GM18868 (cell line): ENCODE data around the gene DNM3.

Experiments used
- ATAC-seq: cut with Tn5 transposase; IDR thresholded peaks from one replicate; pipeline ENCODE4 v1.9.1; 2021; ENCODE audit warnings: mild to moderate bottlenecking, moderate library complexity; ENCODE audit not compliant: unreplicated experiment

The DNM3 gene

DNA sequence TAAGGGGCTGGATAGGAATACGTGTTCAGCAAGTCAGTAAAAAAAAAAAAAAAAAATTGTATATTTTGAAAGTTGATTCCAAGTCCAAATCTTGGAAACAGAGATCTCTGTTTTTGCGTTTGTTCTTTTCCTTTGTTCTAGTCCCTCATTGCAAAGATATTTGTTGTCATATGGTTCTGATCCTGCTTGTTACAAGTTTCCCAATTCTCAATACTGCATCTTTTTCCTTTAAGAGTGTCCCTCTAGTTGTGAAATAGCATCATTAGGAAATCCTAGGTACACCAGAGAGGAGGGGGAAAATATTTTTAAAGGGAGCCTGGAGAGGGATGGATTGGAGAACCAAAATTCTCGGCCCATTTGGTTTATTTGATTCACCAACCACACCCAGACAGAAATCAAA is 426.9 kb downstream of the DNM3 start:
- ATAC-seq = no peak

DNA sequence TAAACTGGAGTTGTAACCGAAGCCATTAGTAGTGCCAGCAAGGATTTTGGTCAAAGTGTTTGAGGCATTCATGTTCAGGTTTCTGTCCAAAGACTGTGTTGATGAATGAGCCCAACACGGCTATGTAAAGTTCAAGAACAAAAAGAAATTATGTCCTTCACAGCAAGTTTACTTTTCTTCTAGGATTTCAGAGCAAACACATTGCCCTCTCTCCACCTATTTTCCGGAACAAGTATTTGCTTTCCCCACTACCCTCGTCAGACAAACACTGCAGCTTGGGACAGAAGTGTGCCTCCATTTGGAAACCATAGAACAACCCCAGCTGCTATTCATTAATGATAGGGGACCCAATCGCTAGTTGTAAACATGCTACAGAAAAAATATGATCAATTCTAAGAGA is 427.8 kb downstream of the DNM3 start:
- ATAC-seq = no peak

DNA sequence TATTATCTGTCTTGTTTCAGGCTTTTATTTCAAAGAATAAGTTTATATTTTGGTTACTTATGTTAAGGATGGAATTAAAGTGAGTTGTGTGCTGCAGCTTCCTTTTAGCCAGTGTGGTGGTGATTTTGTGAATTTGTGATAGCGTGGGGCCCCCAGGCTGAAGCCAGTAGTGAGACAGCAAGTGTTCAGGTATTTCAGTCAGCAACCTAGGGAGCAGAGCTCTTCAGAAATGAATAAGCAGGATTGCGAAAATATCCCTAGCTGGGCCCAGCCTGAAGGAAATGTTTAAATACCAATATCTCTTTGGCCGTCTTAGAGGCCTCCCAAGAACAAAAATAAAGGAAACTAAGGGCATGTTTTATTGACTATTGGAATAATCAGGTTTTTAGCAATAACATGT is 428.3 kb downstream of the DNM3 start:
- ATAC-seq = no peak

DNA sequence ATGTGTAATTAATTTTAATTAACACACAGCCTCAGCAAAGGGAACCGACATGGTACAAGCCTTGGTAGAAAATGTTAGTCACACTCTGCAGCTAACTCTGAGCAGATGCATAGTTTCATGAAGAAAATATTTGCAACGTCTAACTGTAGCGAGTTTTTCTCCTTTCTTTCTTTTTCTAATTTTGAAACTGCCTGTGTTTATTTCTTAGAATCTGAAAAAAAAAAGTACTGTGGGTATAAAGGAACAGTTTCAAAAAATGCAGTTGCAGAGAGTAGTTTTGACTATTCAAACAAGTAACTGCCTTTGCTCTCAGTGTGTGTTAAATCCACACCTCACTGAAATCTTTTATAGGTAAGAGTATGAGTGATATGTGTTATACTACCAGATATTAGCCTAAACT is 429.3 kb downstream of the DNM3 start:
- ATAC-seq = no peak

DNA sequence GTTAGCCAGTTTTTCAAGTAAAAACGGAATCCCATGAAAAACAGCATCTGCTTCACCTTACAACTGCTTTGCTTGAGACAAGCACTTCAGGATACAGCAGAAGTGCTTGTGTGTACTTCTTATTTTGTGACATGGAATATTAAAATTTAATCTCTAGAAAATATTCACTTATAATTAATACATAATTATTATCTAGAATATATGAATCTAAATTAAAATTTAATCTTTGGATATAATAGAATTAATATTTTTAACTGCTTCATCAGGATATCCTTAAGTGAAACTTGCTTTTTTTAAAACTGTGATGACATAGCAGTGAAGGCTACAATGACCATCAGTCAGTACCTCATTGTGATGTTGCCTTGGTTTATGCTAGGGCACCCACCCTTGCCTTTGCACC is 430.8 kb downstream of the DNM3 start:
- ATAC-seq = no peak

DNA sequence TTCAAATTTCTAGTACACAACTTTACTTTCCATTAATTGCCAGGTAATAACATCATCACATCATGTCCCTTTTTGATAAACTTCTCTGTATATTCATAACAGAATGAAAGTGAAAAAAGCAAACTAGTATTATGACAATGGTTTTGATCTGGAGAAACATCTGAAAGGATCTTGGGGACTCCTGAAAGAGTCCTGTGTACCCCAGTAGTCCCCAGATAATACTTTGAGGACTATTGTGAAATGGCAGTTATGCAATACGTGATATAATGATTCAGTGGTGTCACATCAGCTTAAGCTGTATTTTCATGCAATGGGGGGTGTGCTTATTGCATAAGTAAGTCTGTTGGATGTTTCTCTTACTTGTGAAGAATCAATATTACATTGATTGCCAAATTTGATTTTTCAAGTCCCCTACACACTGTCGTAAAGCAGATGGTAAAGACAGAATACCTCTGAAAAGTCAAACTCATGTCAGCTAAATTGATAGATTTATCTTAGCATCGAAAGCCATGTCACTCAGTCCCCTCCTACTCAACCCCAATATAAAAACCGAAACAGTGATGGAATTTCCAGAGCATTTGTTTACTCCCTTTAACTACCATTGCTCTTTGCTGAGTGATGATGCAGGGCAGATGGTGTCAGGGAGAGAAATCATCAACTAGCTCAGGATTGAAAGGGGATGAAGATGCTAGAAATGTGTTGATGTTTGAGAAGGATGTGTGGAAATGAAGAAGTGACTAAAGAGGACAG is 432.5 kb downstream of the DNM3 start:
- no peak for ATAC-seq

DNA sequence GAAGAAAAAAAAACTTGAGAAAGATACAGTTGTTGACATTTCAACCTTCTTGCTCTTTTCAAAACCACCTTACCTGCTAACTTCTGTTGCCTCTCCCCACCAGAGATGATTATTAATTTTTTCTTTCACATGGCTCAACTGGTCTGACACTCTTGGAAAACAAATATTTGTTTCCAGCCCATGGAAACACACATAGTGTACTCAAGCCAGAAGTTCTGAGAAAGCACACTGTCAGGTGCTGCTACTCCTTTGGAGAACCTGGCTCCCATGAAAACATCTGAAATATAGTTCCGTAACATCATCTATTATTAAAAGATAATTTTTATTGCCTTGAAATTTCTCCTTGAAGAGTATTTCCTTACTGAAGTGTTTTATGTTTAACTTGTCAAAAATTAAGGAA is 434.2 kb downstream of the DNM3 start:
- ATAC-seq = no peak

DNA sequence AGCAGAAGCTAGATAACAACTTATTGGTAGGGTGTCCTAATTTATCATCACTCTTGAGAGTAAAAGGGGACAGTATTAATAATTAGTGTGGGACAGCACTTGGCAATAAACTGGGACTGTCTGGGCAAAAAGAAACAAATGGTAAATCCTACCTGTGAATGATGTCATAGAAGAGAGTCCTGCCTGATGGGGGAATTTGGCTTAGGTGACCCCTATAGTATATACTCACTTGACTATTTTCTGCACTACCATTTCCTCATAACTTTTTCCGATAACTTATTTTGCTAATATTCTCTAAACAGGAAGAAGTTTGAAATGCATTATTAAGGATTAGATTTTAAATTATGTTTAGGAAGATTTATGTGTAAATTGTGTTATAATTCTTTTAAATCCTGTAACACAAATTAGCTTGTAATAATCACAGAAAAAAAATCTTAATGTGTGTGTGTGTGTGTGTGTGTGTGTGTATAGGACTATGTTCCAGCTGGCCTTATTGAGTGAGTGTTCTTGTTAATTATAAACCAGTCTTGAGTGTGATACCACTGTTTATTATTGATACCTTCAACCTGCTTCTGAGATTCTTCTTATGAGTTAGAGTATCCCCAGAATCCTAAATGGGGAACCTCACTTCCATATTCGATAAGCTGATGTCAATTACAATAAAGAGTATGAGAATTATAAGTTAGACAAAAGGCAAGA is 435.0 kb downstream of the DNM3 start:
- no peak for ATAC-seq

DNA sequence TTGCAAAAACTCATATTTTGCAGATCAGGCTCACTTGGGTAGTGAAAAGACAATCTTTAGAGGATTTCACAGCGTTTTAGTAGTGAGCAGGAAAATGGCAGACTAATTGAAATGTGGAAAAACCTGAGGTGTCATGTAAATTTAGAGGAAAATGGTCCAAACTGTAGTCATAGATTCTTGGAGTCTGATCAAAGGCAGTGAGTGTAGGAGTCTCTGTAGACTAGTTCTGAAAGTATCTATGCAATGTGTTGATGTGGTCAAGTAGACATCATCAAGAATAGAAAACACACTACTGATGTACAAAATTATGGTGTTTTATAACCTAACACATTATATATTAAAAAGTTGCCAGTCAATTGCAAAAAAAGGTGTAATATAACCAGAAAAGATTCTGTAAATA is 436.0 kb downstream of the DNM3 start:
- ATAC-seq = no peak

DNA sequence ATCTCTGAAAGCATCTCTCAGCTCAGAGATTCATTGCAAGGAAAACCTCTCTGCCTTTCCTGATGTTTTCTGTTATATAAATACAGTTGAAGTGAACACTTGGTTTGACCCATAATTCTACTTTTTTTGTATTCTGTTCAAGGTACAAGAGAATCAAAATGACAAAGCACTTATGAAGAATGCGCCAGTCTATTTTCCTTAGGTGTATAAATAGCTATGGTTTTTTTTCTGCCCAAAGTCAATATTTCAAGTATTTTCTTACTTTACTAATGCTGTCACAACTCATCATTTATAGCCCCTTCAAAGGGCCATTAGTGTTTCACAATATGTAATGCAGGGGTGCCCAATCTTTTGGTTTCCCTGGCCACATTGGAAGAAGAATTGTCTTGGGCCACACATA is 436.7 kb downstream of the DNM3 start:
- ATAC-seq = no peak

DNA sequence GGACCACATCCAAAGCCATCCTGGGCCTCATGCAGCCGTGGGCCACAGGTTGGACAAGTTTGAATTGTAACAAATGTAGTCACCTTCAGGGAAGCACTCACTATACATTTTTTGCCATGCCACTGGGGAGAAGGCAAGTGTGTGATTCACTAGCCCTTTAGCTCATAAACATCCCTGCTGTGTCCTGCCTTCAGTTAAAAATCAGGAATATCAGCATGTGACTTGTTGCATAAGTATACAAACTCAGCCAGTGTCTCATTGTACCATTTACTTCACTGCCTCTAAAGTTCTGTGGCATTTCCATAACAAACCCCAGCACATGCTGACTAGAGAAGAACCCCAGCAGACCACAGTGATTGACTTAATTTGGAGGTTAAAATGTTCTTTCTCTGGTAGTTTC is 437.2 kb downstream of the DNM3 start:
- no peak for ATAC-seq

DNA sequence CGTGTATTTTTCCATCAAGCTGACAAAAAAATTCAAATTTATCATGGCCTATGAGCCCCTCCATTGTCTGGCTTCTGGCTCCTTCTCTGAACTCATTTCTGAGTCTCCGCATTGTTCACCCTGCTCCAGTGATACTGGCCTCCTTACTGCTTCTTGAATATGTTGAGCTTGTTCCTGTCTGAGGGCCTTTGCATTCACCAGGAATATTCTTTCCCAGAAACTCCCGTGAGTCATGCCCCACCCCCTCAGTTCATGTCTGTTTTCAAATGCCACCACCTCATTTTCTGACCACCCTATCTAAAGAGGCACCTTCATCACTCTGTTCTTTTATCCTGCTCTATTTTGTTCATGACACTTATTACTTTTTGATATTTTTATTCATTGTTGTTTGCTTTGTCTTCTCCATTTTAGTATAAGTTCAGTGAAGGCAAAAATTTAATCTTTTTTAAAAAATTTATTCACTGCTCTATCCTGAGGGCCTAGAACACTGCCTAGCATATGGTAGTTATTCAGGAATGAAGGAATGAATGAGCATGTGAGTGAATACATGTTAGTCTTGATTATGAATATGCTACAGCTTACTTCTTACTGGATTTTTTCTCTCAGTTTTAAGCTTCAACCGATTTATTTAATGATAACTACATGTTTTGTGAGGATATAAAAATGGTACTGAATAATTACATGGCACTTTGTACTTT is 438.8 kb downstream of the DNM3 start:
- ATAC-seq = no peak

DNA sequence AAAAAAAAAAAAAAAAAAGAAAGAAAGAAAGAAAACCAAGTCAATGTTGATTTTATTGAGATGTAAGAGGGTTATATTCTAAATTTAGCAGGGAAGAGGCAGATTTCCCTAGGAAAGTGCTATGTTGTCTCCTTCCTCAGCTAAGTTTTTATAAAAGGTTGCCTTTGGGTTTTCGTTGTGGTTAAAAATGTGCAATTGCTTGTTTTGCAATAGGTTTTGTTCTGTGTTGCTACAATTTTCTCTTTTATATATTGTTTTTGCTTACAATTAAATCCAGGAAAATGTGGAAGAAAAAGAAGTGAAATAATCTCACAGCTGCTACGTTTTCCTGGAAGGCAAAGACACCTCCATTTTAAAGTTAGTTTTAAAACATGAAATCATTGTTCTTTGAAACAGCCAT is 442.5 kb downstream of the DNM3 start:
- ATAC-seq = no peak

DNA sequence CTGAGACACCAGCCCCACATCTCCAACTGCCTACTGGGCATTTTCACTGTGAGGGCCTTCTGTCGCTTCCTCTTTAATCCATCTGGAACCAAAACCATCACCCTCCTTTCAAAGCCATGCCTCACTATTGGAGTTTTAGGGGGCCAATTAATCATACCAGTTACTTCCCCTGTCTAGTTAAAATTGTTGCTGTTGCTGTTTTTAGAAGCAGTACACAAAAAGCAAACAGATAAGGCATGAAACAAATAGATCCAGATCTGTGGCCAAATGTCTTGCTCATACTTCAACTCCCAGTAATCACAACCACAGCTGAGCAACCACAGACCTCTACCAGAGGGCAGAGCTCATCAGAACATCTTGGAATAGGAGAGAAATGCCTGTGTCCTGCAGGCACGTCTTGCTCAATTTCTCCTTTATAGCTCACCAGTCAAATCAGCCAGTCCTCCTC is 445.4 kb downstream of the DNM3 start:
- no peak for ATAC-seq

DNA sequence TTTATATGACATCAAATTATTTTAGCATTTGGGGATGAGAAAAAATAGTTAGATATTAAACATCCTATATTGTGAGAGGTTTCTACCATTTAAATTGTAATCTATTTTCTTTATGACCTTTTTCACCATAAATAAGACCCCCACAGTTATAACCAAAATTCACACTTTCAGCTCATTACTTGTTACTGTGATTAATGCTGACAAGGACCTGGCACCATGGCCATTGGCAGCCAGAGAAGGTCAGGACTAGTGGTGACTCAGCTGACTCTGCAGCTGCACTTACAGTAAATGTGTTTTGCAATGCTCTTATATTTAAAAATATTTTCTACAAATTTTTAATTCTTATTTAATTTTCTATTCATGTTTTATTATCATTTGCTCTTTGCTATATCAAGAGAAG is 445.9 kb downstream of the DNM3 start:
- no peak for ATAC-seq

DNA sequence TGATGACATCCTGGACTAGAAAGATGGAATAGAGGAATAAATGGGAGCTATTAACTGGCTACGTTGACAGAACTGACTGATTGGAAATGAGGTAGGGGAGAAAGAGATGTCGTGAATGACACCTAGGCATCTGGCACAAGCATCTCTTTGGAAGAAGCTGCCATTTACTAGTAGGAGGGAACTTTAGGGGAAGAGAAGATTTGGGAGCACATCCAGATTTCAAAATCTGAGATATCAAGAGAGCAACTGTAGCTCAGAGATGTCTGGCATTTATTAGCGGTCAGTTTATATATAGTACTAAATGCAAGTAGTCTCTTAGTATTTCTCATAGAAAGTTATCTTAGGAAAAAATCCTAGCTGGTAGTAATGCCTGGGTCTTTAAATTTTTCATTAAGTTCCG is 447.3 kb downstream of the DNM3 start:
- ATAC-seq = no peak

DNA sequence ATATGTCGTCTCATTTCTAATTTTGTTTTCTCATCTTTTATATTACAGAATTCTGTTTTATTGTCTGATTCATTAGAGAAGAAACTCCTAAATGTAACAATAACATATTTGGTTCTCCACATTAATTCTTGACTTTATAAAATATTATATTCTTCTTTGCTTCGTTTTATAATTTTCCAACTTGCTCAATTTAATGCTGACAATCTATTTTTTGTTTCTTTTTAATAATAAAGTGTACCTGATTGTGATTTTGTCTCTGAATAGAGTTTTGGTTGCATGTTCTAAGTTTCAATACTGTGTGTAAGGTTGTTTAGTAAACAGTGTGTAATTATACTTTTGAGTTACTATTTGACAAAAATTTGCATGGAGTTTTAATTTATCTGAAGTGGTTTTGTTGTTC is 448.1 kb downstream of the DNM3 start:
- no peak for ATAC-seq

DNA sequence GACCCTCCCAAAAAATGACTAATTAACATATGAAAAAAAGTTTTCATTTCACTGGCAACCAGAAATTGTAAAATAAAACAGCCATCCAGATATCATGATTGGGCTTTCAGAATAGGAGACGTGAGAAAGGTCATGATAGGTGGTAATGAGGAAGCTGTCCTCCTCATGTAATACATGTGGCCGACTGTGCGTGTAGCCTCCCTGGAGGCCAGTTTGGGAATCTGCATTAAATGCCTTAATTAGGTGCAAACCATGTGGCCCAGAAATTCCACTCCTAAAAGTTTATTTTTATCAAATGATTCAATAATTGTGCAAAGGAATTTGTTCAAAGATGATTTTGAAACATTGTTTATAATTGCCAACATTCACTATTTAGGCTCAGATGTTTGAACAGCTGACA is 451.5 kb downstream of the DNM3 start:
- ATAC-seq = no peak

DNA sequence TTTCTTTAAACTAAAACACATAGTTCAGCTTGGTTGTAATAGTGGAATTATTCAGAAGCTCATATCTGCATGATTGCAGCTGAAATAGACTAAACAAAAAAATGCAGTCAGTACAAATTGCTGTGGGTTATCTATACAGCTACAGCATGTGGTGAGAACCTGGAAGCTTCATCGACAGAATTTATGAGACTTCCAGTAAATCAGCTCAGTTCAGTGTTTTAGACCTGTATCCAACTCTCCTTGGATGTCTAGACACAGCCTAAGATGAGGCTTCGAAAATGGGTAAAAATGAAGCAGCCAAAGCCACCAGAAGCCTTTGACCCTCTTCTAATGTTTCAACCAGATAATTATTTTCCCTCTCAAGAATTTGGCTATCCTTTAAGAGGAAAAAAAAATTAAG is 452.1 kb downstream of the DNM3 start:
- ATAC-seq = no peak

DNA sequence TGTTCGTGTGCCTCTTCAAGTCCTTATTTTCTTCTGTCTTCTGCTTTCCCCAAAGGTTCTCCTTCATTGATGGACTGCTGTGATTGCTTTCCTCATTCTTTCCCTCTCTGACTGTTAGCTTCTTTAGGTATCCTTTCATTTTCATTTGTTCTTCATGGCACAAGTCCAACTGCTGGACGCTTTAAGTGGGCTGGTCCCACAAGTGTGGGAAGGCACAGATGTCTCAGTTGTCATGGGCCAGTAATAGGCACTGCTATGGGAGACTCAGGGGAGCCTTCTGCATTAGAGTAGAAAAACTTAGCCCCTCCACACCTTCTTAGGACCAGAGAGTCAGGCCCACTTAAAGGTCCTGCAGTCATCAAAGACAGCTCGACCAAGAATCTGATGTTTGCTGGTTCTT is 456.8 kb downstream of the DNM3 start:
- ATAC-seq = no peak

DNA sequence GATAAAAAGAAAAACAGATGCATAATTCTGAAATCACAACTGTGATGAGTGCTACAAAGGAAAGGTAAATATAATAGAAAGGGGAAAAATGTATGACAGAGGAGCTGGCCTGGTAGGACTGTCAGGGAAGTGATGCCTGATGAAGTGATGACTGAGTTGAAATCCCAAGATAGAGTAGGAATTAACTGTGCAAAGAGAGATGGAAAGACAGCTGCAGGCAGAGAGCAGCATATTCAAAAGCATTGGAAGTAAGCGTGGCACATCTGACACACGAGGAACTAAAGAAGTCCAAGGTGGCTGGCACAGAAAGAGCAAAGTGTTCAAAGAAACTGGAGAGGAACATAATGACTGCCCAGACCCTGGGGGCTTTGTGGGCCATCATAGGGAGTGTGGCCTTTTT is 457.6 kb downstream of the DNM3 start:
- ATAC-seq = no peak

DNA sequence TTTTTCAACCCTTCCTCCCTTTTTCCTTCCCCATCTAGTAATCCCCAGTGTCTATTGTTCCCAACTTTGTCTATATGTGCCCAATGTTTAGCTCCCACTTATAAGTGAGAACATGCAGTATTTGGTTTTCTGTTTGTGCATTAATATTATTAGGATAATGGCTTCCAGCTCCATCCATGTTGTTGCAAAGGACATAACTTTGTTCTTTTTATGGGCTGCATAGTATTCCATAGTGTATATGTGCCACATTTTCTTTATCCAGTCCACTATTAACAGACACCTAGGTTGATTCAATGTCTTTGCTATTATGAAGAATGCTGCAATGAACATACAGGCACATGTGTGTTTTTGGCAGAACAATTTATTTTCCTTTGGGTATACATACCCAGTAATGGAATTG is 458.2 kb downstream of the DNM3 start:
- no peak for ATAC-seq
